Left ventricle myocardium inferior (tissue), 1 donor: ENCODE measurements around the gene GNG13. TPM values are rescaled to one million over a fixed set of nuclear protein-coding genes. Genes with fewer than 3 reads are reported as not detected.

Experiments
- DNase-seq: peaks from one replicate; pipeline ENCODE4 v3.0.0-alpha.2; 2020
- H3K27ac ChIP-seq: fragments of 200-600 bp; replicated peaks from 2 replicates; pipeline ENCODE4 v1.8.0; 2021
- H3K27me3 ChIP-seq: fragments of 200-600 bp; 2 replicates; pipeline ENCODE4 v1.8.0; 2021; ENCODE audit warnings: low read depth
- H3K36me3 ChIP-seq: fragments of 200-600 bp; 2 replicates; pipeline ENCODE4 v1.8.0; 2021
- H3K4me1 ChIP-seq: fragments of 200-600 bp; 2 replicates; pipeline ENCODE4 v1.8.0; 2021
- H3K4me3 ChIP-seq: fragments of 200-600 bp; 2 replicates; pipeline ENCODE4 v1.8.0; 2021; ENCODE audit warnings: mild to moderate bottlenecking, moderate library complexity
- H3K9me3 ChIP-seq: fragments of 200-600 bp; replicated peaks from 2 replicates; pipeline ENCODE4 v1.8.0; 2021
- CTCF ChIP-seq: fragments of 200-600 bp; IDR thresholded peaks from 2 replicates; pipeline ENCODE4 v1.8.0; 2021; ENCODE audit warnings: antibody characterized with exemption, mild to moderate bottlenecking, borderline replicate concordance
- intact Hi-C: fragments of 100-400 bp; cut with micrococcal nuclease; formaldehyde crosslinking; loops from one replicate; pipeline ENCODE4 v1.11.0; 2022
- total RNA-seq: library from RNA; stranded (reverse); fragmentation: NEBNext Ultra II Directional; extraction: Animal tissue kit (Norgen Biotek cat#: 25700); gene quantifications from one replicate; pipeline ENCODE4 v1.2.1, GENCODE V29; 2021
- donor health status: DM: no; HTN: yes; CAD: no; lungs with severe emphysema.

GNG13 gene
- total RNA-seq, 1 donor from 2014 or later: not detected

GRCh38 chr16:775236-775796, 25.2 kb downstream of the GNG13 start:
- intact Hi-C loops: no loop called here
- no peak for DNase-seq
- H3K27me3 ChIP-seq: peaks cover 65% of the 10 kb centered on the region

GRCh38 chr16:774086-775001, 26.2 kb downstream of the GNG13 start:
- no peak overlapping the region for H3K27ac ChIP-seq
- no peaks in the 10 kb centered on the region for H3K4me1 ChIP-seq
- H3K4me3 ChIP-seq: no peak overlapping the region
- no peaks in the 10 kb centered on the region for H3K9me3 ChIP-seq
- no peak for TF ChIP-seq CTCF
- H3K36me3 ChIP-seq: no peaks in the 10 kb centered on the region
- DNase-seq: no peak
- intact Hi-C loops: no loop called here
- H3K27me3 ChIP-seq: peaks cover 65% of the 10 kb centered on the region

More at GRCh38 chr16:775236-775796, 25.2 kb downstream of the GNG13 start:
- no peaks in the 10 kb centered on the region for H3K9me3 ChIP-seq
- no peaks in the 10 kb centered on the region for H3K36me3 ChIP-seq
- H3K4me1 ChIP-seq: no peaks in the 10 kb centered on the region
- TF ChIP-seq CTCF: no peak
- H3K4me3 ChIP-seq: no peak overlapping the region
- no peak overlapping the region for H3K27ac ChIP-seq

GRCh38 chr16:772959-773358, 27.6 kb downstream of the GNG13 start:
- intact Hi-C loops: no loop called here
- Histone ChIP-seq H3K4me3 (no peak overlapping the region), H3K27ac (no peak overlapping the region), H3K27me3 (peaks cover 62% of the 10 kb centered on the region), H3K36me3 (no peaks in the 10 kb centered on the region), H3K9me3 (no peaks in the 10 kb centered on the region), H3K4me1 (no peaks in the 10 kb centered on the region)
- DNase-seq: no peak
- no peak for TF ChIP-seq CTCF

GRCh38 chr16:770411-770810, 30.1 kb downstream of the GNG13 start:
- no peak for DNase-seq
- H3K9me3 ChIP-seq: no peaks in the 10 kb centered on the region
- peaks cover 43% of the 10 kb centered on the region for H3K27me3 ChIP-seq
- no peaks in the 10 kb centered on the region for H3K36me3 ChIP-seq
- H3K4me1 ChIP-seq: no peaks in the 10 kb centered on the region
- intact Hi-C loops: no loop called here
- H3K4me3 ChIP-seq: no peak overlapping the region
- no peak overlapping the region for H3K27ac ChIP-seq
- TF ChIP-seq CTCF: no peak

GRCh38 chr16:769934-770333, 30.6 kb downstream of the GNG13 start:
- Histone ChIP-seq H3K4me3 (no peak overlapping the region), H3K27ac (no peak overlapping the region), H3K36me3 (no peaks in the 10 kb centered on the region), H3K27me3 (peaks cover 43% of the 10 kb centered on the region), H3K9me3 (no peaks in the 10 kb centered on the region), H3K4me1 (no peaks in the 10 kb centered on the region)
- DNase-seq: no peak
- no peak for TF ChIP-seq CTCF
- intact Hi-C loops: no loop called here
